HFFc6 (cell line): ENCODE measurements around the gene USP43. TPM values are rescaled to one million over a fixed set of nuclear protein-coding genes. Genes with fewer than 3 reads are reported as not detected.
"Not testable (repeated sequence)": the region's sequence is repeated elsewhere in the genome, so short reads cannot be mapped to it uniquely, and the experiment has no call there.

ENCODE experiments used
- DNase-seq: peaks from one replicate; pipeline ENCODE4 v3.0.0-alpha.2; 2018
- H3K27ac Mint-ChIP-seq: 2 replicates; pipeline ENCODE4 v1.8.0; 2020; ENCODE audit warnings: mild to moderate bottlenecking, mixed read lengths
- H3K27me3 Mint-ChIP-seq: 2 replicates; pipeline ENCODE4 v1.8.0; 2021; ENCODE audit warnings: mild to moderate bottlenecking, moderate library complexity, mixed read lengths; ENCODE audit not compliant: insufficient read depth
- H3K36me3 Mint-ChIP-seq: 2 replicates; pipeline ENCODE4 v1.8.0; 2021; ENCODE audit warnings: low read depth, mixed read lengths
- H3K4me1 Mint-ChIP-seq: 2 replicates; pipeline ENCODE4 v1.8.0; 2020; ENCODE audit warnings: low read depth, mixed read lengths
- H3K4me3 Mint-ChIP-seq: 2 replicates; pipeline ENCODE4 v1.8.0; 2020; ENCODE audit warnings: mild to moderate bottlenecking, moderate library complexity, mixed read lengths
- H3K9me3 Mint-ChIP-seq: 2 replicates; pipeline ENCODE4 v1.8.0; 2020; ENCODE audit warnings: mild to moderate bottlenecking, mixed read lengths
- total RNA-seq, 6 experiments: library from RNA; stranded (reverse); fragmentation: NEBNext Ultra II Directional; extraction: Animal tissue kit (Norgen Biotek cat#: 25700); gene quantifications; 2 replicates in 1 of 6; 3 replicates in 5 of 6; pipeline ENCODE4 v1.2.3, GENCODE V29; 2021
- TF ChIP-seq, protein P1 (sequence below): fragments of 200-600 bp; sonication (generic); IDR thresholded peaks from 2 replicates; pipeline ENCODE4 v1.5.0; 2021; ENCODE audit warnings: antibody characterized with exemption, mild to moderate bottlenecking

Gene USP43
- total RNA-seq, 6 experiments from 2014 or later: 0.09 TPM; not detected in 5

DNA sequence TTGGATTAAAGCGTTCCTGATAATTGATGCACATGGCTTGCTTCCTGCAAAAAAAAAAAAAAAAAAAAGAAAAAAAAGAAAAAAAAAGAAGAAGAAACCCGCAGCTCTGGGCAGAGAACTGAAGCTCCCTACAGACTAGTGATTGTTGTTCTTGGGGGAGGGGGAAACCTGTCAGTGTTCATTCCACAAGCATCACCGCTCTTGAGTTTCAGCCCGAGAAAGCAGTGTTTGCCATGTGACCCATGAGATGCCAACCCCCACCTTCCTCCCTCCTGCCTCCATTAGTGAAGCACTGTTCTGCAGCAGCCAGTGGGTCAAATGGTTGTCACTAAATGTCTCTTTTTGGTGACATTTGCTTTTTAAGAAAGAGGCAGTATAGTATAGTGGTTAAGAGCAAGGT is 1.7 kb downstream of the USP43 start:
- DNase-seq: no peak
- H3K4me3 Mint-ChIP-seq: no peak overlapping the region
- no peak overlapping the region for H3K27ac Mint-ChIP-seq
- peaks cover 14% of the 10 kb centered on the region for H3K9me3 Mint-ChIP-seq
- peaks cover 12% of the 10 kb centered on the region for H3K4me1 Mint-ChIP-seq
- peaks cover 5% of the 10 kb centered on the region for H3K36me3 Mint-ChIP-seq
- H3K27me3 Mint-ChIP-seq: peaks cover 4% of the 10 kb centered on the region
- TF ChIP-seq, protein P1, sequence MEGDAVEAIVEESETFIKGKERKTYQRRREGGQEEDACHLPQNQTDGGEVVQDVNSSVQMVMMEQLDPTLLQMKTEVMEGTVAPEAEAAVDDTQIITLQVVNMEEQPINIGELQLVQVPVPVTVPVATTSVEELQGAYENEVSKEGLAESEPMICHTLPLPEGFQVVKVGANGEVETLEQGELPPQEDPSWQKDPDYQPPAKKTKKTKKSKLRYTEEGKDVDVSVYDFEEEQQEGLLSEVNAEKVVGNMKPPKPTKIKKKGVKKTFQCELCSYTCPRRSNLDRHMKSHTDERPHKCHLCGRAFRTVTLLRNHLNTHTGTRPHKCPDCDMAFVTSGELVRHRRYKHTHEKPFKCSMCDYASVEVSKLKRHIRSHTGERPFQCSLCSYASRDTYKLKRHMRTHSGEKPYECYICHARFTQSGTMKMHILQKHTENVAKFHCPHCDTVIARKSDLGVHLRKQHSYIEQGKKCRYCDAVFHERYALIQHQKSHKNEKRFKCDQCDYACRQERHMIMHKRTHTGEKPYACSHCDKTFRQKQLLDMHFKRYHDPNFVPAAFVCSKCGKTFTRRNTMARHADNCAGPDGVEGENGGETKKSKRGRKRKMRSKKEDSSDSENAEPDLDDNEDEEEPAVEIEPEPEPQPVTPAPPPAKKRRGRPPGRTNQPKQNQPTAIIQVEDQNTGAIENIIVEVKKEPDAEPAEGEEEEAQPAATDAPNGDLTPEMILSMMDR: no peak

DNA sequence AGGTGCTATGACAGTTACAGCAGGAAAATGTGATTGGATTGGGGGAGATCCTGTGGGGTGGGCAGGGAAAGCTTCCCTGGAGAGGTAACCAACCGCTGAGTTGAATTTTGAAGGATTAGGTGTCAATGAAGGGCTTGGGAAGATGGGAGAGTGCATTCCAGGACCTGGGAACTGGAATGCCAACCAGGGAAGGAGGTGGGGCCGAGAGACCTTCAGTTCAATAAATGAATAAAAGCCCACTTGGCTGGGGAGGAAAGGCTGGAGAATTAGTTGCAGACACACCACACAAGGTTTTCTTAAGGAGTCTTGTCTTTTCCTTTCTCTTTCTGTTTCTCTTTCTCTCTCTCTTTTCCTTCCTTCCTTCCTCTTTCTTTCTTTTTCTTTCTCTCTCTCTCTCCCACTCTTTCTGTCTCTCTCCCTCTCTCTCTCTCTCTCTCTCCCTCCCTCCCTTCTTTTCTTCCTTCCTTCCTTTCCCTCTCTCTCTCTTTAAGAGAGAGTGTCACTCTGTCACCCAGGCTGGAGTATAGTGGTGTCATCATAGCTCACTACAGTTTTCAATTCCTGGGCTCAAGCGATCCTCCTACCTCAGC is 3.3 kb downstream of the USP43 start:
- Mint-ChIP-seq H3K27me3 (peaks cover 6% of the 10 kb centered on the region), H3K27ac (no peak overlapping the region)

DNA sequence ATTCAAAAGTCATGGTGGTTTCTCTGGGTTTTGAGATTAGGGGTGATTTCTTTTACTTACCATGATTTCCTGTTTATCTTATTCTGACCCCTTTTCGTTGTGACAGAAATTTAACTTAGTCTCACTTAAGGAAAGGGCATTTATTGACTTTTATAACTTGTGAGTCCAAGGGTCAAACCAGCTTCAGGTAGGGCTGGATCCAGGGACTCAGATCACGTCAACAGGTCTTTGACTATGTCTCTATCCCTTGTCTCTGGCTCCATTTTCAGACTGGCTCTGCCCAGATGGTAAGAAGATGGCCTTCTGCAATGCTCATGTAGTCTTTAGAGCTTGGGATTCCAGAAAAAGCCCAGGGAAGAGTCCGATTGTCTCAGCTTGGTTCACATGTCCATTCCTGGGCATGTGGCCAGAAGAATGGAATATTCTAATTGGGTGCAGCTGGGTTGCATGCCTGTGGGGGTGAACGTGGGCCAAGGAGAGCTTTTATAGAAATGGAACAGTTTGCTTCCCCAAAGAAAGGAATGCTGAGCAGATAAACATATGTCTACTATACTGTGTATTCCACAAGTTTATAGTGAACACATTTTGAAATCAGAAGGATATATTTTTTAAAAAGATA is 13.4 kb downstream of the USP43 start:
- Mint-ChIP-seq H3K9me3 (peaks cover 20% of the 10 kb centered on the region), H3K27me3 (peaks cover 2% of the 10 kb centered on the region), H3K27ac (no peak overlapping the region), H3K4me1 (no peaks in the 10 kb centered on the region; the same call in 1 of the 2 replicates), H3K4me3 (no peak overlapping the region), H3K36me3 (no peaks in the 10 kb centered on the region; the same call in 1 of the 2 replicates)
- DNase-seq: peak; percentile 64
- TF ChIP-seq, protein P1: no peak

More for the DNA sequence above, 3.3 kb downstream of the USP43 start:
- peaks cover 14% of the 10 kb centered on the region for H3K9me3 Mint-ChIP-seq
- no peak overlapping the region; the same call in 1 of the 2 replicates for H3K4me3 Mint-ChIP-seq
- H3K36me3 Mint-ChIP-seq: peaks cover 5% of the 10 kb centered on the region
- H3K4me1 Mint-ChIP-seq: peaks cover 12% of the 10 kb centered on the region
- TF ChIP-seq, protein P1: no peak
- DNase-seq: no peak

DNA sequence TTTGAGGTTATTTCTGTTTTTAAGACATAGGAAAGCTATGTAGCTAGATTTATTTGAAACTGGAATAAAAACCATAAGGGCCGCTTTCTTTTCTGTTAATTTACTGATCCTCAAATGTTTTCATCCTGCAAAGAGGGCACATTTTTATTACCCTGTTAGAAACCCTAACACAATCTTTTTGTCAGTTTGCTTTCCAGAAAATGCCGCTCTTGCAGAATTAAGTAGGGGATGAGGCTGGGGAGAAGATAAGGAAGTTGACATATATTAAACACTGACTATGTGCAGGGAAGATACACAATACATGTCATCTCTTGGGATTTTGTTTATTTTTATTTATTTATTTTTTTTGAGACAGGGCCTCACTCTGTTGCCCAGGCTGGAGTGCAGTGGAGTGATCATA is 15.7 kb downstream of the USP43 start:
- DNase-seq: no peak
- H3K27me3 Mint-ChIP-seq: no peaks in the 10 kb centered on the region; the same call in none of the 2 replicates
- H3K9me3 Mint-ChIP-seq: peaks cover 42% of the 10 kb centered on the region
- TF ChIP-seq, protein P1: no peak
- H3K4me3 Mint-ChIP-seq: no peak overlapping the region
- H3K36me3 Mint-ChIP-seq: no peaks in the 10 kb centered on the region; the same call in 1 of the 2 replicates
- no peaks in the 10 kb centered on the region; the same call in 1 of the 2 replicates for H3K4me1 Mint-ChIP-seq
- H3K27ac Mint-ChIP-seq: no peak overlapping the region

DNA sequence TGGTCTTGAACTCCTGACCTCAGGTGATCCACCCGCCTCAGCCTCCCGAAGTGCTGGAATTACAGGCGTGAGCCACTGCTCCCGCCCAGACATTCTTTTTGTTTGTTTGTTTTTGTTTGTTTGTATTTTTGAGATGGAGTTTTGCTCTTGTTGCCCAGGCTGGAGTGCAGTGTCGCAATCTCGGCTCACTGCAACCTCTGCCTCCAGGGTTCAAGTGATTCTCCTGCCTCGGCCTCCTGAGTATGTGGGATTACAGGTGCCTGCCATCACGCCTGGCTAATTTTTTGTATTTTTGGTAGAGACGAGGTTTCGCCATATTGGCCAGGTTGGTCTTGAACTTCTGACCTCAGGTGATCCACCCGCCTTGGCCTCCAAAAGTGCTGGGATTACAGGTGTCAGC is 18.2 kb downstream of the USP43 start:
- H3K27ac Mint-ChIP-seq, H3K4me1 Mint-ChIP-seq, H3K27me3 Mint-ChIP-seq, H3K36me3 Mint-ChIP-seq, DNase-seq, H3K4me3 Mint-ChIP-seq: not testable (repeated sequence)
- peaks cover 42% of the 10 kb centered on the region for H3K9me3 Mint-ChIP-seq

DNA sequence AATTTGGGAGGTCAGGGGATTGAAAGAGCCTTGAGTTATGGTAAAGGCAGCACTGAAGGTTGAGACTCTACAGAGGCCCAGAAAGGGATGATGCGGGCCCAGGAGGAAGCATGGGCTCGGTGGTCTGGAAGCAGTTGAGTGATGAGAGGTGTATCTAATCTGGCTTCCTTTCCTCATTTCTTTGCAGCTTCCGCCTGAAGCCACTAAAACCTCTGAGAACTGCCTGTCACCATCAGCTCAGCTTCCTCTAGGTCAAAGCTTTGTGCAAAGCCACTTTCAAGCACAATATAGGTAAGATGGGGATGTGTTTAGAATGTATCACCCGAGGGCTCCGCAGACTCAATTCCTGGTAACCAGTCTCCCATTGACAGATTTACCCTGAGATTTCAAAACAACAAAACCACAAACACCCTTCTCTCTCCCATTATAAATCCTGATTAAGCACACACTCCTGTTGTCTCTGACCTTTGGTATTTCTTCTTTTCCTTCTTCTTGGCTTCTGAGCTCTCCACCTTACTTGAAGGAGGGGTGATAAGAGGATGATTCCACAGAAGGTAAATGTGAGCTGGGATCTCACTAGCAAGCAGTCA is 21.2 kb downstream of the USP43 start:
- H3K9me3 Mint-ChIP-seq: peaks cover 47% of the 10 kb centered on the region
- peaks cover 4% of the 10 kb centered on the region; the same call in 1 of the 2 replicates for H3K27me3 Mint-ChIP-seq
- H3K36me3 Mint-ChIP-seq: peaks cover 4% of the 10 kb centered on the region
- DNase-seq: no peak
- no peaks in the 10 kb centered on the region for H3K4me1 Mint-ChIP-seq
- H3K4me3 Mint-ChIP-seq: no peak overlapping the region
- TF ChIP-seq, protein P1: no peak
- H3K27ac Mint-ChIP-seq: no peak overlapping the region
